GM21619 (cell line): Measurements from ENCODE around the gene SLC30A1.

Experiments
- ATAC-seq: cut with Tn5 transposase; IDR thresholded peaks from one replicate; pipeline ENCODE4 v1.9.1; 2021; ENCODE audit not compliant: unreplicated experiment

Gene SLC30A1

DNA sequence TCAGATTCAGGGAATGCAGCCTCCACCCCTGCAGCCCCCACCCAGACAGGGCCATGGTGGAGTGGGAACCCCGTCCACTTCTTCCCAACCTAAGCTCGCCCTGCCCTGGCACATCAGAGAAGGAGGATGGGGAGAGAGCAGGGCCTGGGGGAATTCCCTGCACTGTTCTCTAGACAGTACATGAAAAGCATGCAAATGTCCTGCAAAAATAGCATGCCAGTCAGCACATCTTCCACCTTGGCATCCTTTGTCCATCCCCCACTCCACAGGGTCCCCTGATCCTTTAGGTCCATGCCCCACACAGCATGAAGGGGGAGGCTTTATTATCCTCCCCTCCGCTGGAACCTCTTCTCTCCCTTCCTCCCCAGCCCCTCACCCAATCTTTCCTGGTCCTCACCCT lies 52.0 kb downstream of the SLC30A1 start:
- ATAC-seq, result peak; percentile 85

DNA sequence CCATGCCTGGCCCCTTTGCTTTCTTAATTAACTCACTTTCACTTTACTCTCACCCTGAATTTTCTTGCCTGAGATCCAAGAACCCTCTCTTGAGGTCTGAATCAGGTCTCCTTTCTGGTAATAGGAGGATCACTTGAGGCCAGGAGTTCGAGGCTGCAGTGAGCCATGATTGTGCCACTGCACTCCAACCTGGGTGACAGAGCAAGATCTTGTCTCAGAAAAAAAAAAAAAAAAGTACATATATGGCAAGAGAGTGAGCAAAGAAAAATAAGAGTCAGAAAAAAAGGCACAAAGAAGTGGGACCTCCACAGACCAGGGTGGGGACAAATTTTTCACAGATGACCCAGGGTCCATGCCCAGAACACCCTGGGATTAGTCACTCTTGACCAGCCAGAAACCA lies 52.9 kb downstream of the SLC30A1 start:
- ATAC-seq, result no peak

DNA sequence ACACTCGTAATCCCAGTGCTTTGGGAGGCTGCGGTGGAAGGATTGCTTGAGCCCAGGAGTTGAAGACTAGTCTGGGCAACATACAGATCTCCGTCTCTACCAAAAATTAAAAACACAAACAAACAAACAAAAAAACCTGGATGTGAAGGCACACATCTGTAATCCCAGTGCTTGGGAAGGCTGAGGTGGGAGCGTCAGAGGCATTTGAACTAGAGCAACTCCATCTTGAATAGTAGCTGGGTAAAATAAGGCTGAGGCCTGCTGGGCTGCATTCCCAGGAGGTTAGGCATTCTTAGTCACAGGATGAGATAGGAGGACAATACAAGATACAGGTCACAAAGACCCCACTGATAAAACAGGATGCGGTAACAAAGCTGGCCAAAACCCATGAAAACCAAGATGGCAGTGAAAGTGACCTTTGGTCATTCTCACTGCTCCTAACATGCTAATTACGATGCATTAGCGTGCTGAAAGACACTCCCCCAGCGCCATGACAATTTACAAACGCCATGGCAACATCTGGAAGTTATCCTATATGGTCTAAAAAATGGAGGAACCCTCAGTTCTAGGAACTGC lies 53.8 kb downstream of the SLC30A1 start:
- no peak for ATAC-seq

- ATAC-seq, result no peak
Measured at GRCh38 chr1:211524521-211524920, 54.4 kb downstream of the SLC30A1 start.

DNA sequence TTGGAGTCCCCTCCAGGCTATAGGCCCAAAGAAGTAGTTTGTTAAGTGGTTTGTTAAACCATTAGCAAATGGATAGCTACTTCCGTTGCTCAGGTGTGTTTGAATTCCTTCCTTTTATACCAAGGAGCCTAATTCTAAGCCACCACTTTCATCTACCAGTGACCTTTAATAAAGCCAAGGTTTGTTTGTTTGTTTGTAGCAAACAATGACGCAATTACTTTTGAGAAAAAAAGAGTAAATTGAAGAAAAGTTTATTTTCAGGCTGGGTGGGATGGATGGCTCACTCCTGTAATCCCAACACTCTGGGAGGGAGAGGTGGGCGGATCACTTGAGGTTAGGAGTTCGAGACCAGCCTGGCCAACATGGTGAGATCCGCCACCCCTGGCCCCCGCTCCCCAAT lies 56.2 kb downstream of the SLC30A1 start:
- no peak for ATAC-seq
